Activated CD8-positive, alpha-beta T cell treated with anti-CD3 and anti-CD28 coated beads, Interleukin-2, amount 10 ng/mL, durations not matched to agents 7 days and 5 days (primary cell): ENCODE measurements around the gene UTRN. TPM values are rescaled to one million over a fixed set of nuclear protein-coding genes. Genes with fewer than 3 reads are reported as not detected.

Experiments used
- ATAC-seq: fragments of 150-1000 bp; cut with Tn5 transposase; one replicate; pipeline ENCODE4 v1.10.0; 2021; ENCODE audit warnings: moderate library complexity
- CTCF ChIA-PET: fragments of 350-600 bp; sonication (Branson Sonifier 250); formaldehyde crosslinking; loops from one replicate; lab custom pipeline; 2021; ENCODE audit warnings: antibody characterized with exemption; lab: Charles Lee
- POLR2A ChIA-PET: fragments of 350-600 bp; sonication (Branson Sonifier 250); formaldehyde crosslinking; loops from one replicate; lab custom pipeline; 2021; ENCODE audit warnings: antibody characterized with exemption; lab: Charles Lee
- DNase-seq: peaks from one replicate; pipeline ENCODE4 v3.0.0-alpha.2; 2020
- H3K27ac Mint-ChIP-seq: one replicate; pipeline ENCODE4 v1.8.0; 2021; ENCODE audit warnings: mild to moderate bottlenecking, mixed read lengths
- H3K27me3 Mint-ChIP-seq: one replicate; pipeline ENCODE4 v1.8.0; 2021; ENCODE audit warnings: low read depth, mixed read lengths
- H3K36me3 Mint-ChIP-seq: one replicate; pipeline ENCODE4 v1.8.0; 2021; ENCODE audit warnings: low read depth, mixed read lengths
- H3K4me1 Mint-ChIP-seq: one replicate; pipeline ENCODE4 v1.8.0; 2021; ENCODE audit warnings: low read depth, mixed read lengths
- H3K4me3 Mint-ChIP-seq: one replicate; pipeline ENCODE4 v1.8.0; 2021; ENCODE audit warnings: mild to moderate bottlenecking, mixed read lengths
- H3K9me3 Mint-ChIP-seq: one replicate; pipeline ENCODE4 v1.8.0; 2022; ENCODE audit warnings: mixed read lengths; ENCODE audit not compliant: insufficient read depth
- total RNA-seq, 2 experiments: library from RNA; stranded (reverse); gene quantifications; one replicate each; pipeline ENCODE4 v1.2.3, GENCODE V29; 2021

UTRN gene
- total RNA-seq, 2 experiments from 2014 or later, result 136 to 141 TPM

DNA sequence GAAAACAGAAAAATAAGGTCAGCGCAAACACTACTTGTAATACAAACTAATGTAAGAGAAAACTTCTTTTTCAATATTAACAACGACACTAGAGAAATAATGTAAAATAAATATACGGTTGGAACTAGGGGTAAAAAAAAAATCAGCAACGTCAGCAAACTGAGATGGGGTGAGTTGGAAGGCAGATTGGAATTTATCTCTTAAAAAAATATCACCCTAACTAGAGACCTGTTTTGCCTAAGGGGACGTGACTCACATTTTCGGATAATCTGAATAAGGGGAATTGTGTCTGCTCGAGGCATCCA, 705 bp upstream of the UTRN start:
- POLR2A ChIA-PET, result no interaction called here
- Mint-ChIP-seq H3K27me3 (peaks cover 17% of the 10 kb centered on the region), H3K36me3 (peaks cover 2% of the 10 kb centered on the region), H3K4me3 (peak overlapping the region; percentile 90), H3K27ac (peak overlapping the region; percentile 10), H3K4me1 (peaks cover 20% of the 10 kb centered on the region), H3K9me3 (no peaks in the 10 kb centered on the region)
- ATAC-seq (no peak), DNase-seq (no peak)
- CTCF ChIA-PET, result interaction anchor here (0.7 to 1.0 kb wide), 2 partner anchors 19 to 195 kb away, joined by 3 read pairs; no protein-coding TSS in a partner anchor

DNA sequence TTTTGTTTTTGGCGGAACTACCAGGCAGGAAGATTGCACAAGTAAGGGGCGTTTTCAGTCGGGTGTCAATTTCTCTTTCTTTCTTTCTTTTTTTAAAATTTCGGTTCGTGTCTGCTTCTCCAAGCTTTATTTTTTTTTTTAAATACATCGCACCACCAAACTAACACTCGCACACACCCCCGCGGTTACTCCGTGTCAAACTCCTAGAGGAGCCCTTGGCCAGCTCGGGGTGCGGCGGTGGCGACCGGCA, 338 bp downstream of the UTRN start:
- Mint-ChIP-seq H3K36me3 (peaks cover 6% of the 10 kb centered on the region), H3K27ac (peak overlapping the region; percentile 36), H3K27me3 (peaks cover 14% of the 10 kb centered on the region), H3K4me1 (peaks cover 21% of the 10 kb centered on the region), H3K9me3 (no peaks in the 10 kb centered on the region), H3K4me3 (peak overlapping the region; percentile 90)
- peak; percentile 33 for ATAC-seq
- CTCF ChIA-PET, result interaction anchor here (1.1 to 1.8 kb wide), 5 partner anchors 13 to 174 kb away, joined by 3 to 6 read pairs (median 4); no protein-coding TSS in a partner anchor
- DNase-seq, result no peak
- POLR2A ChIA-PET, result interaction anchor here (0.6 to 1.7 kb wide), 9 partner anchors 19 to 1619 kb away, joined by 3 to 6 read pairs (median 4); no protein-coding TSS in a partner anchor

DNA sequence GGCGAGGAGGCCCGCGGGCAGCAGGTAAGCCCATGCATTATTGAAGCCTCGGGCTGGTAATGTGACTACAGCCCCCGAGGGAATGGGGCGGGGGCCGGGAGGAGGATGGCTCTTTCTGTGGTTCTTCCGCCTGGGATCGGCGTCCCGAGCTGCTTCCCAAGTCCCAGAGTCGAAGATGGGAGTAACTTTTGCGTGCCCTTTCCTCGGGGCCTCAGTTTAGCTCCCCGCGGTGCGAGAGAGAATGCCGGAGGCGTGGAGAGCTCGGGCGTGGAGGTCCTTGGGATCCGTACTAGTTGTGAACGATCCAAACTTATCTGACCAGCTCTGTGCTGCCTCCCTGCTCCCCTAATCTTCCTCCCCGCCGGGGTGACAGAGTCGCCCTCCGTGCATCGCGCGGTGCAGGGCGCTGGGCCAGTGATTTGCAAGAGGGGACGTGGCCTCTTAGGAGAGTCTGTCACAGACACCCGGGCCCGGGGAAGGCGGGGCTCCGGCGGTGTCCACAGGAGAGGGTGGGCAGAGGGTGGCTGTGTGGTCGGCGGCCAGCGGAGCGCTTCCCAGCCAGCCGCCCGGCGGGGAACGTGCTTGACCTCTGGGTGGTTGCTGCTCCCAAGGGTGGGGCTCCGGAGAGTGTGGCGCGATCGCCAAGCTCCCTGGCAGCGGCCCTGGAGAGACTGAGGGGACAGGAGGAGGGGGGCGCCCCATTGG, 815 bp downstream of the UTRN start:
- Mint-ChIP-seq H3K4me3 (peak overlapping the region; percentile 90), H3K27ac (peak overlapping the region; percentile 36), H3K27me3 (peaks cover 13% of the 10 kb centered on the region), H3K4me1 (peaks cover 23% of the 10 kb centered on the region), H3K36me3 (peaks cover 6% of the 10 kb centered on the region), H3K9me3 (no peaks in the 10 kb centered on the region)
- ATAC-seq (peak; percentile 69), DNase-seq (peak; percentile 46)
- POLR2A ChIA-PET, result interaction anchor here (0.6 to 1.7 kb wide), 11 partner anchors 19 to 1618 kb away, joined by 3 to 6 read pairs (median 4); no protein-coding TSS in a partner anchor
- CTCF ChIA-PET, result interaction anchor here (1.1 to 1.8 kb wide), 6 partner anchors 13 to 181 kb away, joined by 3 to 6 read pairs (median 4); no protein-coding TSS in a partner anchor

DNA sequence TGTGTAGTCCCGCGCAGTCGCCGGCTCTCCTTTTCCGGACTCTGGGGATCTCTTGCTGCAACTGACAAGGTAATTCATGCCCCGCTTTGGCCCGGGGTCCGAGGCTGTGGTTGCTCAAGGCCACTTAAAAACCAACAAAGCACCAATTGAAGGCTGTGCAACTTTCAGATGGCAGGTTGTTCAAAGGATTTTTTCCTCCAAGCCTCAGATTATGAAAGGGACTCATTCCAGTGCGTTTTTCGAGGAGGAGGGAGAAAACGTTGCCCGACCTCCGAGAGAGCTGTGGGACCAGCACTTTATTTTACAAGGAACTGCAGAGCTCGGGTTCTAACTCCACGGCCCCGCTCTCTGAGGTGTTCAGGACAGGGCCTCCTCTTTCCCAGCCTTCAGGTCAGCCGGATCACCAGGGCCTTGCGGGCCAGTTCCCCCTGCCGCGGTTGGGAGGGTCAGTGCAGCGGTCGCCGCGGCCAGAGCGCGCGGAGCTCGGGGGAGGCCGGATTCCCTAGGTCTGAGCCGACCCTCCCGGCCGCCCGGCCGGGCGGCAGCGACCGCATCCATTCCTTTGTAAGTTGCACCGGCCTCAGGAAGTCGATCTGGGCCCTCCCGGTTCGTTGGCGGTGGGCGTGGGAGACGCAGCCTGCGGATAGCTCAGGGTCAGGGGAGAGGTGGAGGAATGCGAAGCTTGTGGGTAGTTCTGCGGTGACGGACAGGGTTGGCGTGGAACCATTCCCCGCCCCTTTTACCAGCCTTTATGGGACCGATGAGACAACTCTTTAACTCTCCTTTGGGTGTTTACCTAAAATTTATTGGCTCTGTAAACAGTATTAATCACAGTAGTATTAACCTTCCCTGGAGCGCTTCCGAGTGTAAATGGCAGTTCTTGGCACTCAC, 1.6 kb downstream of the UTRN start:
- CTCF ChIA-PET, result interaction anchor here (0.5 to 1.8 kb wide), 7 partner anchors 12 to 221 kb away, joined by 3 to 6 read pairs (median 4); no protein-coding TSS in a partner anchor

DNA sequence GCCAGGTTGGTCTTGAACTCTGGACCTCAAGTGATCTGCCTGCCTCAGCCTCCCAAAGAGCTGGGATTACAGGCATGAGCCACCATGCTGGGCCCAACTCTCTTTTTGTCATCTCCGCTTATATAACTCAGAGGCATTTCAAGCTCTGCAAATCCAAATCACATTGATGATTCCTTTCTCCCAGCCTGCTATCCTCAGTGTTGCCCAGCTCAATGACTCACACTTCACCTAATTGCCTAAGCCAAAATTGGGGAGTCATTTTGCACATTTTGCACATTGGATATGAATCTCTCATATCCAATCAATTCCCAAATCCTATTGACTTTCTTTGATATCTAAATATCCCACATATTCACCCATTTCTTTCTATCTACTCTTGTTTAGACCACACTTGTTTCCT, 3.9 kb downstream of the UTRN start:
- ATAC-seq, result no peak
- Mint-ChIP-seq H3K36me3 (peaks cover 16% of the 10 kb centered on the region), H3K4me3 (no peak overlapping the region), H3K4me1 (peaks cover 23% of the 10 kb centered on the region), H3K27me3 (peaks cover 12% of the 10 kb centered on the region), H3K27ac (no peak overlapping the region), H3K9me3 (no peaks in the 10 kb centered on the region)
- ChIA-PET POLR2A (no interaction called here), CTCF (no interaction called here)
- DNase-seq, result no peak

More for the DNA sequence above, 1.6 kb downstream of the UTRN start:
- H3K9me3 Mint-ChIP-seq, result no peaks in the 10 kb centered on the region
- peaks cover 12% of the 10 kb centered on the region for H3K27me3 Mint-ChIP-seq
- POLR2A ChIA-PET, result interaction anchor here (0.6 to 1.7 kb wide), 8 partner anchors 18 to 88 kb away, joined by 3 to 6 read pairs (median 4); no protein-coding TSS in a partner anchor
- DNase-seq (no peak), ATAC-seq (no peak)
- H3K4me1 Mint-ChIP-seq, result peaks cover 27% of the 10 kb centered on the region
- peak overlapping the region; percentile 90 for H3K4me3 Mint-ChIP-seq
- peaks cover 8% of the 10 kb centered on the region for H3K36me3 Mint-ChIP-seq
- H3K27ac Mint-ChIP-seq, result no peak overlapping the region

DNA sequence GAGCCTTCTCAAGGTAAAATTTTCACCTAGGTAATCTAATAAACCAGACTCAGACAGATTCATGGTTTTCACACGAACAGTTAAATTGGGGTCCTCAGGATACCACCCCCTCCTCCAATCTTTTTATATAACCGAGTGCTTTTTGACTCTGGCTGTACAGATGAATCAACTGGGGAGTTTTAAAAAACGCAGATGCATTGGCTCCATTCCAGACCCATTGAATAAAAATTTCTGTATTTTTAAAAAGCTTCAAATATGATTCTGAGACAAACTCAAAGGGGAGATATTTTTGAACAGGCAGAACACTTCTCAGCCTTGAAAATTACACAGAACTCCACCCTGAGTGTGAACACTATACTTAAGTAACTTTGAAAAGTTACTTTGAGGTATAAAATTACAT, 7.2 kb downstream of the UTRN start:
- H3K27ac Mint-ChIP-seq, result no peak overlapping the region
- peaks cover 5% of the 10 kb centered on the region for H3K9me3 Mint-ChIP-seq
- peaks cover 39% of the 10 kb centered on the region for H3K36me3 Mint-ChIP-seq
- POLR2A ChIA-PET, result no interaction called here
- H3K4me1 Mint-ChIP-seq, result peaks cover 11% of the 10 kb centered on the region
- ATAC-seq (no peak), DNase-seq (no peak)
- no peak overlapping the region for H3K4me3 Mint-ChIP-seq
- H3K27me3 Mint-ChIP-seq, result peaks cover 9% of the 10 kb centered on the region
- CTCF ChIA-PET, result no interaction called here

DNA sequence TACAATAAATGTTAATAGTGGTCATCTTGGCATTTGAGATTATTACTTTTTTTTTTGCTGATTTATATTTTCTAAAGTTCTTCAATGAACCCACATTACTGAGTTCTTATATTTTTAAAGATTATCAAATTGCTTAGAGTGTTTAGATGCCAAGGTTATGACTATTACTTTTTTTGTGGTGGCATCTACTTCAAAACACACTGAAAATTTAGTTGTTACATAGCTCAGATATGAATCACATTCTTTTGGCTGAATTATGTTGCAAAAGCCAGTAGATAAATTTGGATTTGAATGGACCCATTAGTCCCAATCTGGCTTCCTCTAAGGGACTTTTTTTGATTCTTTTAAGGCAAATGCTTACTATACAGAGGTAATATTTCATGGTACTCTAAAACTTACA, 8.9 kb downstream of the UTRN start:
- ChIA-PET POLR2A (no interaction called here), CTCF (interaction anchor here (1.0 kb wide), 1 partner anchor 17 kb away, joined by 4 read pairs; no protein-coding TSS in a partner anchor)
- ATAC-seq, result no peak
- no peak overlapping the region for H3K27ac Mint-ChIP-seq
- H3K27me3 Mint-ChIP-seq, result peaks cover 2% of the 10 kb centered on the region
- H3K9me3 Mint-ChIP-seq, result peaks cover 14% of the 10 kb centered on the region
- DNase-seq, result no peak
- H3K36me3 Mint-ChIP-seq, result peaks cover 49% of the 10 kb centered on the region
- peaks cover 21% of the 10 kb centered on the region for H3K4me1 Mint-ChIP-seq
- no peak overlapping the region for H3K4me3 Mint-ChIP-seq

DNA sequence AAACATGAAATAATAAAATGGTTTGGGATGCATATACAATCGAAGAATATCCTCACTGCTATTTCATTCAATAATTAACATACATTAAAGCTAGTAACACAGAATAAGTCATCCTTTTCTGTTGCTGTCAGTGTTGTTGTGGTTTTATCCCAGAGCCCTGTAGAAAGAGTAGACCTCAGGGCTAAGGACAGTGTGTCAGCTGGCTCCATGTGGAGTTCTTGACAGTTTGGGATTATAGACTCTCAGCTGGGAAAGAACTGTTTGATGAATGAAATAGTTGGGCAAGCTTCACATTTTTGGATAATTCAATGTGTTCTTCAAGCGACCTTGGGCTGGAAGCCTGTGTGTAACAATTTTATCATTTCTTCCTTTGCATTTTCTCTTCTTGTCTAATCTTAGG, 10.1 kb downstream of the UTRN start:
- DNase-seq, result no peak
- ChIA-PET POLR2A (no interaction called here), CTCF (no interaction called here)
- Mint-ChIP-seq H3K36me3 (peaks cover 46% of the 10 kb centered on the region), H3K4me1 (peaks cover 20% of the 10 kb centered on the region), H3K27ac (no peak overlapping the region), H3K27me3 (no peaks in the 10 kb centered on the region), H3K4me3 (no peak overlapping the region), H3K9me3 (peaks cover 14% of the 10 kb centered on the region)
- no peak for ATAC-seq

DNA sequence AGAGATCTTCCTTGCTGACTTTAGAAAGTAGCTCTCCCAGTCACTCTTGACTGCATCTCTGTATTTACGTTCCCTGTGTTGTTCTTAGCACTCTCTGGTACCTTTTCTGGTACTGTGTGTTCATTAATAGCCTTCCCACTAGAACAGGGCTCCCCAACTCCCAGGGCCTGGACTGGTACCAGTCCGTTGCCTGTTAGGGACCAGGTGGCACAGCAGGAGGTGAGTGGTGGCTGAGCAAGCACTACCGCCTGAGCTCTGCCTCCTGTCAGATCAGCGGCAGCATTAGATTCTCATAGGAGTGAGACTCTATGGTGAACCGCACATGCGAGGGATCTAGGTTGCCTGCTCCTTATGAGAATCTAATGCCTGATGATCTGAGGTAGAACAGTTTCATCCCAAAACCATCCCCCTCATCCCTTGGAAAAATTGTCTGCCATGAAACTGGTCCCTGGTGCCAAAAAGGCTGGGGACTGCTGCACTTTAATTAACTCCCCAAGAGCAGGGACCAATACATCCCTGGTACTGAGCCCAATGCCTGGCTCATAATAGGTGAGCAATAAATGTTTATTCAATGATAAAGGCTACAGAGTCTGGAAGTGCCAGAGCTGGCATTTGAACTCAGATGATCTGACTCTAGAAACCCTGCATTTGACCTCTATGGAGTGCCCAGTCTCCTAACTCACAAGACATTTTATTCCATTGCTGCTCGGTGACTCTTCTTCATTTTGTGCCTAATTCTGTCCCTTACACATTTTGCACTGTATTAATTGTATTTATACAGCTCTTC, 11.0 kb downstream of the UTRN start:
- H3K9me3 Mint-ChIP-seq, result peaks cover 14% of the 10 kb centered on the region
- no peak overlapping the region for H3K27ac Mint-ChIP-seq
- peaks cover 43% of the 10 kb centered on the region for H3K36me3 Mint-ChIP-seq
- CTCF ChIA-PET, result no interaction called here
- H3K4me1 Mint-ChIP-seq, result peaks cover 13% of the 10 kb centered on the region
- H3K27me3 Mint-ChIP-seq, result no peaks in the 10 kb centered on the region
- POLR2A ChIA-PET, result no interaction called here
- ATAC-seq, result no peak
- no peak overlapping the region for H3K4me3 Mint-ChIP-seq
- no peak for DNase-seq

DNA sequence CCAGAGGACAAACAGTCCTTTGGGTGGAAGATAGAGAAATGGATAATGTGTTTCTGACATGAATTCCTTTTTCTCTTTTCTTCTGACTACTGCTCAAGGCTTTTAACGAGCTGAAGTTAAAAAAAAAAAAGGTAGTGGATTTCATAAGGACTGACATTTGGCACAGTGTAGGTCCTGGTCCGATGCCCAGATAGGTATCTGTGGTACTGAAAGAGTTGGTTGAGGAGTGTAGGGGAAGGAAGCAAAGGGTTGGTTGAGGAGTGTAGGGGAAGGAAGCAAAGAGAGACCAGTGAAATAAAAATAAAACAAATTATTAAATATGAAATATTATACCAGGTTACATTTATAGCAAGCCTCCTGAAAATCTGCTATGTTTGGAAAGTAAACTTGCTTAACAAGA, 11.8 kb downstream of the UTRN start:
- CTCF ChIA-PET, result interaction anchor here (0.9 to 1.3 kb wide), 2 partner anchors 9 to 15 kb away, joined by 3 read pairs; no protein-coding TSS in a partner anchor
- DNase-seq, result no peak

DNA sequence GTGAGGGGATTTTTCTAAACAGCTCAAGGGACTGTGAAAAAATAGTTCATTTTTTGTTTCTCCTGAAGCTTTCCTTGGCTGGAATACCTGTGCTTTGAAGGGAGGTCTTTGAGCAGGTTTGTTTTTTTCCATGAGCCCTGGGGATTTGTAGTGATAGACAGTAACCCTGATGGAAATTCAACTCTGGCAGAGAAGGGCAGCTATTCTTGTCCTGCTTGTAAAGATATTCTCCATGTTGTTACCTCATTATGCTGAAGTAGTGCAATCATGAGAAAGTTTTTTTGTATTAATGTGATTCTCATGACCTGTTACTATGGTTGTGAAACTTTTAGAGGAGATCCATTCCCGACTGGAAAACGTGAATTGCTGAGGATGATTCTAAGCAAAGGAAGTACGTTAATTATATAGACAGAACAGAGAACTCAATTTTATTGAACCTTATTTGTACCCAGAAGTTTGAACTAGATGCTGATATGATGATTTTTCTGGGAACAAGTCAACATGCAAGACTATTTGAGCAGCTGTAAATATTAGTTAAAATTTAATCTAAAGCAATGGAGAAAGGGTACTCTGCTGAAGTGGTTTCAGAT, 12.5 kb downstream of the UTRN start:
- no peaks in the 10 kb centered on the region for H3K27me3 Mint-ChIP-seq
- H3K27ac Mint-ChIP-seq, result no peak overlapping the region
- H3K9me3 Mint-ChIP-seq, result peaks cover 14% of the 10 kb centered on the region
- ChIA-PET POLR2A (no interaction called here), CTCF (interaction anchor here (0.9 to 1.3 kb wide), 2 partner anchors 9 to 14 kb away, joined by 3 read pairs; no protein-coding TSS in a partner anchor)
- no peak for DNase-seq
- ATAC-seq, result no peak
- no peak overlapping the region for H3K4me3 Mint-ChIP-seq
- H3K36me3 Mint-ChIP-seq, result peaks cover 39% of the 10 kb centered on the region
- peaks cover 14% of the 10 kb centered on the region for H3K4me1 Mint-ChIP-seq

More for the DNA sequence above, 11.8 kb downstream of the UTRN start:
- H3K9me3 Mint-ChIP-seq, result peaks cover 14% of the 10 kb centered on the region
- no peak for ATAC-seq
- peaks cover 11% of the 10 kb centered on the region for H3K4me1 Mint-ChIP-seq
- H3K27me3 Mint-ChIP-seq, result no peaks in the 10 kb centered on the region
- H3K36me3 Mint-ChIP-seq, result peaks cover 41% of the 10 kb centered on the region
- no peak overlapping the region for H3K27ac Mint-ChIP-seq
- H3K4me3 Mint-ChIP-seq, result no peak overlapping the region
- POLR2A ChIA-PET, result no interaction called here
